T follicular helper cell (primary cell): ENCODE measurements around the gene EMID1.

Experiments used
- DNase-seq: peaks from one replicate; pipeline ENCODE4 v3.0.0-alpha.2; 2020; ENCODE audit warnings: low read depth

Gene EMID1

GRCh38 chr22:29260601-29261315 lies 55.1 kb downstream of the EMID1 start:
- DNase-seq: no peak

- no peak for DNase-seq
Measured at GRCh38 chr22:29263791-29264276, 58.1 kb downstream of the EMID1 start.

- no peak for DNase-seq
Measured at GRCh38 chr22:29265305-29265704, 59.6 kb downstream of the EMID1 start.

- no peak for DNase-seq
Measured at GRCh38 chr22:29265929-29266328, 60.2 kb downstream of the EMID1 start.

GRCh38 chr22:29266564-29267461 lies 61.1 kb downstream of the EMID1 start:
- no peak for DNase-seq

- no peak for DNase-seq
Measured at GRCh38 chr22:29267462-29267857, 61.8 kb downstream of the EMID1 start.

GRCh38 chr22:29267858-29268510 lies 62.3 kb downstream of the EMID1 start, which contains the start of the genes EWSR1 and RHBDD3:
Gene EWSR1 (plus strand): TSS chr22:29268268. CDS start chr22:29268337, 69 bp downstream.
Gene RHBDD3 (minus strand): TSS chr22:29267981. CDS start chr22:29265626, 2,355 bp downstream.
- peak; percentile 91 for DNase-seq

GRCh38 chr22:29268511-29269229 lies 63.0 kb downstream of the EMID1 start:
- DNase-seq: peak; percentile 19

GRCh38 chr22:29269230-29269604 lies 63.5 kb downstream of the EMID1 start:
- DNase-seq: no peak

GRCh38 chr22:29269731-29270474 lies 64.2 kb downstream of the EMID1 start:
- no peak for DNase-seq

- DNase-seq: no peak
Measured at GRCh38 chr22:29270475-29271271, 65.0 kb downstream of the EMID1 start.

- no peak for DNase-seq
Measured at GRCh38 chr22:29272624-29273023, 66.9 kb downstream of the EMID1 start.

- no peak for DNase-seq
Measured at GRCh38 chr22:29275167-29275566, 69.5 kb downstream of the EMID1 start.

- DNase-seq: no peak
Measured at GRCh38 chr22:29275819-29276565, 70.3 kb downstream of the EMID1 start.

GRCh38 chr22:29277927-29278326 lies 72.2 kb downstream of the EMID1 start:
- no peak for DNase-seq

GRCh38 chr22:29284196-29284595 lies 78.5 kb downstream of the EMID1 start:
- no peak for DNase-seq

GRCh38 chr22:29288837-29289236 lies 83.1 kb downstream of the EMID1 start:
- no peak for DNase-seq

- DNase-seq: no peak
Measured at GRCh38 chr22:29290061-29290460, 84.4 kb downstream of the EMID1 start.

- DNase-seq: no peak
Measured at GRCh38 chr22:29291215-29291614, 85.5 kb downstream of the EMID1 start.
